ENCODE data around the gene RP9.

Gene RP9

GRCh38 chr7:33109005-33109757, at the start of gene RP9:
RP9 (minus strand) TSS chr7:33109404; CDS start chr7:33109372, 32 bp downstream.
- peak; percentile 89 for DNase-seq

GRCh38 chr7:33157781-33158180, 48.6 kb upstream of the RP9 start:
- DNase-seq: no peak

GRCh38 chr7:33157311-33157710, 48.1 kb upstream of the RP9 start:
- DNase-seq: no peak

- no peak for DNase-seq
Observed at GRCh38 chr7:33156441-33156840, 47.2 kb upstream of the RP9 start.

GRCh38 chr7:33155811-33156210, 46.6 kb upstream of the RP9 start:
- DNase-seq: no peak

- DNase-seq: no peak
Observed at GRCh38 chr7:33152087-33152486, 42.9 kb upstream of the RP9 start.

GRCh38 chr7:33145156-33145555, 36.0 kb upstream of the RP9 start:
- DNase-seq: peak; percentile 27

GRCh38 chr7:33143996-33144718, 35.0 kb upstream of the RP9 start:
- DNase-seq: no peak

GRCh38 chr7:33142585-33142984, 33.4 kb upstream of the RP9 start:
- DNase-seq: no peak

- DNase-seq: no peak
Observed at GRCh38 chr7:33137103-33137502, 27.9 kb upstream of the RP9 start.

GRCh38 chr7:33130184-33130583, 21.0 kb upstream of the RP9 start:
- peak; percentile 20 for DNase-seq

- DNase-seq: no peak
Observed at GRCh38 chr7:33129806-33130153, 20.6 kb upstream of the RP9 start.

GRCh38 chr7:33128990-33129805, 20.0 kb upstream of the RP9 start, which contains the start of gene BBS9:
BBS9 (plus strand) TSS chr7:33129564; CDS start chr7:33146253, 16,689 bp downstream.
- peak; percentile 99 for DNase-seq

- no peak for DNase-seq
Observed at GRCh38 chr7:33128631-33128989, 19.4 kb upstream of the RP9 start.

- DNase-seq: no peak
Observed at GRCh38 chr7:33127085-33127484, 17.9 kb upstream of the RP9 start.

GRCh38 chr7:33118383-33118782, 9.2 kb upstream of the RP9 start:
- no peak for DNase-seq

- no peak for DNase-seq
Observed at GRCh38 chr7:33114976-33115375, 5.8 kb upstream of the RP9 start.

- no peak for DNase-seq
Observed at GRCh38 chr7:33111614-33112013, 2.4 kb upstream of the RP9 start.

- DNase-seq: peak; percentile 35
Observed at GRCh38 chr7:33109758-33110238, 594 bp upstream of the RP9 start.

GRCh38 chr7:33108554-33109004, 625 bp downstream of the RP9 start:
- peak; percentile 82 for DNase-seq

GRCh38 chr7:33107136-33108066, 1.8 kb downstream of the RP9 start:
- peak; percentile 73 for DNase-seq

GRCh38 chr7:33101906-33102305, 7.3 kb downstream of the RP9 start:
- no peak for DNase-seq
